Activated naive CD4-positive, alpha-beta T cell treated with anti-CD3 and anti-CD28 coated beads for 36 hours (primary cell): Measurements from ENCODE around the gene CFTR. TPM values are rescaled to one million over a fixed set of nuclear protein-coding genes. Genes with fewer than 3 reads are reported as not detected.
"Not testable (repeated sequence)": the region's sequence is repeated elsewhere in the genome, so short reads cannot be mapped to it uniquely, and the experiment has no call there.

ENCODE experiments used
- CTCF ChIA-PET: fragments of 350-600 bp; sonication (Branson Sonifier 250); formaldehyde crosslinking; loops from one replicate; lab custom pipeline; 2021; ENCODE audit warnings: antibody characterized with exemption; lab: Charles Lee
- DNase-seq: peaks from one replicate; pipeline ENCODE4 v3.0.0-alpha.2; 2020
- H3K27ac Mint-ChIP-seq: one replicate; pipeline ENCODE4 v1.8.0; 2021; ENCODE audit warnings: mild to moderate bottlenecking, mixed read lengths
- H3K27me3 Mint-ChIP-seq: one replicate; pipeline ENCODE4 v1.8.0; 2021; ENCODE audit warnings: low read depth, mixed read lengths
- H3K36me3 Mint-ChIP-seq: one replicate; pipeline ENCODE4 v1.8.0; 2021; ENCODE audit warnings: low read depth, mixed read lengths
- H3K4me1 Mint-ChIP-seq: one replicate; pipeline ENCODE4 v1.8.0; 2021; ENCODE audit warnings: low read depth, mixed read lengths
- H3K4me3 Mint-ChIP-seq: one replicate; pipeline ENCODE4 v1.8.0; 2021; ENCODE audit warnings: mild to moderate bottlenecking, moderate library complexity, mixed read lengths
- H3K9me3 Mint-ChIP-seq: one replicate; pipeline ENCODE4 v1.8.0; 2021; ENCODE audit warnings: mixed read lengths
- intact Hi-C: fragments of 100-400 bp; cut with micrococcal nuclease; formaldehyde crosslinking; loops from one replicate; pipeline ENCODE4 v1.15.1; 2023
- total RNA-seq, 2 experiments: library from RNA; stranded (reverse); gene quantifications; one replicate each; pipeline ENCODE4 v1.2.3, GENCODE V29; 2021

CFTR gene
- not detected for total RNA-seq

DNA sequence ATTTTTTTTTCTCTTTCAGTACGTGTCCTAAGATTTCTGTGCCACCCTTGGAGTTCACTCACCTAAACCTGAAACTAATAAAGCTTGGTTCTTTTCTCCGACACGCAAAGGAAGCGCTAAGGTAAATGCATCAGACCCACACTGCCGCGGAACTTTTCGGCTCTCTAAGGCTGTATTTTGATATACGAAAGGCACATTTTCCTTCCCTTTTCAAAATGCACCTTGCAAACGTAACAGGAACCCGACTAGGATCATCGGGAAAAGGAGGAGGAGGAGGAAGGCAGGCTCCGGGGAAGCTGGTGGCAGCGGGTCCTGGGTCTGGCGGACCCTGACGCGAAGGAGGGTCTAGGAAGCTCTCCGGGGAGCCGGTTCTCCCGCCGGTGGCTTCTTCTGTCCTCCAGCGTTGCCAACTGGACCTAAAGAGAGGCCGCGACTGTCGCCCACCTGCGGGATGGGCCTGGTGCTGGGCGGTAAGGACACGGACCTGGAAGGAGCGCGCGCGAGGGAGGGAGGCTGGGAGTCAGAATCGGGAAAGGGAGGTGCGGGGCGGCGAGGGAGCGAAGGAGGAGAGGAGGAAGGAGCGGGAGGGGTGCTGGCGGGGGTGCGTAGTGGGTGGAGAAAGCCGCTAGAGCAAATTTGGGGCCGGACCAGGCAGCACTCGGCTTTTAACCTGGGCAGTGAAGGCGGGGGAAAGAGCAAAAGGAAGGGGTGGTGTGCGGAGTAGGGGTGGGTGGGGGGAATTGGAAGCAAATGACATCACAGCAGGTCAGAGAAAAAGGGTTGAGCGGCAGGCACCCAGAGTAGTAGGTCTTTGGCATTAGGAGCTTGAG lies at the start of gene CFTR:
Gene CFTR (plus strand): TSS at position 801 of the 830 bp plus-strand sequence. CDS start 70 bp downstream, outside the sequence.
- no peak within 1 kb of the TSS for H3K4me3 Mint-ChIP-seq
- CTCF ChIA-PET: no interaction called here
- intact Hi-C loops: no loop called here
- DNase-seq: no peak
- no peaks in the 10 kb centered on the region for H3K9me3 Mint-ChIP-seq
- H3K36me3 Mint-ChIP-seq: no peaks in the 10 kb centered on the region
- H3K4me1 Mint-ChIP-seq: peaks cover 2% of the 10 kb centered on the region
- peaks cover 36% of the 10 kb centered on the region for H3K27me3 Mint-ChIP-seq
- no peak within 1 kb of the TSS for H3K27ac Mint-ChIP-seq

DNA sequence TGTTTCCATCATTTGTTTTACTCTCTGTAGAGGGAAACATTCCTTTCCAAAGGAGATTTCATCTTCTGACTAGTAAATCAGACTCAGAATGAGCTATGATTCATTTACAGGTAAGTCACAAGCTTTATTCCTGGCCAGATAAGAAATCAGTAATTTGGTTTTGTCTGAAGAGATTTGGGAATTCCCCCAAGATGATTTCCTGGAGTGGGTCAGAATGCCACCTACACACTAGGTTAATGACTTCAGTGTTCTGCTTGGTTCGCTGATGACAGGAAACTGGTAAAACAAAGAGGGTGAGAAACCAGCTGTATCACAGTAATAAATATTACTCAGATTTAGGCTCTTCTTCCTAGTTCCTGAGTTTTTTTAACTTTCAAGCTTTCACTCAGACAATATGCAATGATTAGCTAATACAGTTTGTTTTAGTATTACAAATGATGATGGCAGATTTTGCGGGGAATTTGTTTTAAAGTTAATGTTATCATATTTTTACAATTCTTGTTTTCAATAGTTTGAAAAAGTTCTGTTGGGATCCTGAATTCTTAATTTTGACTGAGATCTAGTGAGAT lies 44.3 kb upstream of the CFTR start:
- H3K4me3 Mint-ChIP-seq: no peak overlapping the region
- CTCF ChIA-PET: no interaction called here
- H3K4me1 Mint-ChIP-seq: peaks cover 5% of the 10 kb centered on the region
- H3K36me3 Mint-ChIP-seq: no peaks in the 10 kb centered on the region
- peak; percentile 8 for DNase-seq
- peaks cover 2% of the 10 kb centered on the region for H3K27me3 Mint-ChIP-seq
- no peaks in the 10 kb centered on the region for H3K9me3 Mint-ChIP-seq
- no peak overlapping the region for H3K27ac Mint-ChIP-seq
- intact Hi-C loops: no loop called here

DNA sequence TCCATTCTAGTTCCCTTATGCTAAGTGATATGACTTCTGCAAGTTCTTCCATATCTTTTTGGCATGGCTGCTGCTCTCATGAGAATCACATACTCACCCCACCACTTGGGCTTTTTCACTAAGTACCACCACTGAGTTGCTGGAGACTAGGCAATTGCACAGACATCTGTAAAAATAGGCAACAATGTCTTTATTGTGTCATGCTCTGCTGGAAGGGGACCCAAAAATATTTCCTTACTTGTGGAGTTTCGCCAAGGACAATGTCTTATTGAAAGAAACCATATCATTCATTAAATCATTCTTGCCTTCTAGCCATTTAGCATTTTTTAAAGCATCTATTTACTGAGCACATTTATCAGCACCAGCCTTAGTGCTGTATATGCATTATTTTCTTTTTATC lies 35.2 kb upstream of the CFTR start:
- no peaks in the 10 kb centered on the region for H3K27me3 Mint-ChIP-seq
- no peak for DNase-seq
- H3K27ac Mint-ChIP-seq: no peak overlapping the region
- H3K4me3 Mint-ChIP-seq: no peak overlapping the region
- H3K4me1 Mint-ChIP-seq: no peaks in the 10 kb centered on the region
- intact Hi-C loops: no loop called here
- H3K36me3 Mint-ChIP-seq: no peaks in the 10 kb centered on the region
- CTCF ChIA-PET: no interaction called here
- peaks cover 5% of the 10 kb centered on the region for H3K9me3 Mint-ChIP-seq

DNA sequence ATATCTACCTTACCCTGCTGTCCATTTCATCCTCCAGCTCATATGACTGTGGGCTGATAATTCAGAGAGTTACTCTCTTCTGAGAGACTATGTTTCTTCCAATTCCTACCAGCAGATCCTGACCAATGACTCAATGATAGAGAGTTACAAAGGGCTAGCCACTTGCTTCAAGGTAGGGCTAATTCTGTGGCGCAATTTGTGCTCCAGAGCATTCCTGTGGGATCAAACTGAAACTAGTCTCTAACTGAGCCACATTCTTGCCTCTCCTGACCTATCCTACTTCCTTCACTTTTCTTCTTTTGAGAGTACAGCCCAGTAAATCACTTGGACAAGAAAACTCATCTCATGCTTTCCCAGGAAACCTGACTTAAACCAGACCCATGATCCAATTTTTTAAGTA lies 34.6 kb upstream of the CFTR start:
- H3K9me3 Mint-ChIP-seq: peaks cover 8% of the 10 kb centered on the region
- H3K4me1 Mint-ChIP-seq: no peaks in the 10 kb centered on the region
- intact Hi-C loops: no loop called here
- CTCF ChIA-PET: no interaction called here
- no peaks in the 10 kb centered on the region for H3K36me3 Mint-ChIP-seq
- H3K4me3 Mint-ChIP-seq: no peak overlapping the region
- no peaks in the 10 kb centered on the region for H3K27me3 Mint-ChIP-seq
- no peak overlapping the region for H3K27ac Mint-ChIP-seq
- no peak for DNase-seq

DNA sequence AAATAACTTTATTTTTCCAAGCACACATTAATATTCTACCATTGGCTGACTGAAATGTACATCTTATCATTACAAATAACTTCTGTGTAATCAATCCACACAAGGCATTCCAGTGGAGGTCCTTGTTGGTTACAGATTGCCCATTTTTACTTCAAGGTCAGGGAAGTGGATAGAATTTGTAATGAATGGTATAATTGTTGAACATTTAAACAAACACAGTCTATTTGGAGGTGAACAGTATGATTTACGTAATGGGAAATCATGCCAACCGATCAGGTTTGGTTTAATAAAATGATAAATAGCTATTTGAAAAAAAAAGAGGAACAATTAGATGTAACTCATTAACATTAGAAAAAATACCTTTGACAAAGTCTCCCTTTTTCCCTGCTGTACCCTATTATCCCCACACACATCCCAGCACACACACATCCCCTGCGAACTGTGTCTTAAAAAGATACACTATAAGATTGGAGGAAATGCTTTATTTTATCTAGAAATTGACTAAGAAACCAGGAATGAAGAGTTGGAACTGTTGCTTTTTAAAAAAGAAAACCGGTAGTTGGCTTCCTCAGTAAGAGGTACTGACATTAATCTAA lies 33.5 kb upstream of the CFTR start:
- H3K27ac Mint-ChIP-seq: no peak overlapping the region
- no peak for DNase-seq
- H3K27me3 Mint-ChIP-seq: no peaks in the 10 kb centered on the region
- CTCF ChIA-PET: no interaction called here
- H3K4me1 Mint-ChIP-seq: no peaks in the 10 kb centered on the region
- intact Hi-C loops: no loop called here
- H3K36me3 Mint-ChIP-seq: no peaks in the 10 kb centered on the region
- H3K4me3 Mint-ChIP-seq: no peak overlapping the region
- H3K9me3 Mint-ChIP-seq: peaks cover 6% of the 10 kb centered on the region

DNA sequence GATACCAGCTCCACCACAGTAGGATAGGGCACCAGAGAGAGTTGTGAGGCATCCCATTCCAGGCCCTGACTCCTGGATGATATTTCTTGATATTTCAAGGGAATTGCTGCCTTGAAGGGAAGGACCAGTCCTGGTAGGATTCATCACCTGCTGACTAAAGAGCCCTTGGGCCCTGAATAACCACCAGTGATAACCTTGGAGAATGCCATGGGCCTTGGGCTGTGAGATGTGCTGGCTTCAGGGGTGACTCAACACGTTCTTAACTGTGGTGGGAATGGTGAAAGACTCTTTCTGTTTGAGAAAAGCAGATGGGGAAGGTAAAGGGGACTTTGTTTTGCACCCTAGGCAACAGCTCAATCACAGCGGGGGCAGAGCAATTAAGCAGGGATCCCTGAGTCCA lies 31.2 kb upstream of the CFTR start:
- CTCF ChIA-PET: no interaction called here
- intact Hi-C loops: no loop called here
- peaks cover 2% of the 10 kb centered on the region for H3K27me3 Mint-ChIP-seq
- no peaks in the 10 kb centered on the region for H3K4me1 Mint-ChIP-seq
- H3K4me3 Mint-ChIP-seq: no peak overlapping the region
- H3K36me3 Mint-ChIP-seq: no peaks in the 10 kb centered on the region
- H3K27ac Mint-ChIP-seq: no peak overlapping the region
- H3K9me3 Mint-ChIP-seq: peaks cover 6% of the 10 kb centered on the region
- DNase-seq: no peak

DNA sequence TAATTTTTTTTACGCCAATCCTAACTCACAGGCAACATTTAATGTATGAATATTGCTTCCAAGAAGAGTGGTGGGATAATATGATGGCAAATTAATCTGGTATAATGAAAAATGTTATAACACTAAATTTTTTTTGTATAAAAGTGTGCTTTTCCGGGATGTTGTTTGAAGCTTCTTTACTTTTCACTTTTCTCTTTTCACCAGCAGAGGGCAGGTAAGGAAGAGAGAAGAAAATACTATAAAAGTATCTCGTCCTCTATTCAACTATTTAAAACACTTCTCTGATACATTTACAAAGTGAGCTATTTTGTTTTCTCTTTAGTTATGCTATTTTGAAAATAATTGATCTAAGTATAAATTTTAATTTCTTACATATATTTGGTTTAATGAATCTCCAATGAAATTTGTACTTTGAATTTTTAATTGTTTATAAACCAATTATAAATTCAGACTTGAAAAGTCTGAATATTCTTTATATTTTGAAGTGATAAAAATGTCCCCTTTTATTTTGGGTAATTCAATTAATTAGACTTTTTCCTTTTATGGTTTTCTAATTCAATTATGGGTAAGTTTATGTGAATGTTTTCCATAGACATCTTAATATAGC lies 20.7 kb upstream of the CFTR start:
- CTCF ChIA-PET: interaction anchor here (0.6 to 1.6 kb wide), 7 partner anchors 17 to 695 kb away, joined by 3 to 5 read pairs (median 3); no protein-coding TSS in a partner anchor
- DNase-seq: no peak
- H3K27ac Mint-ChIP-seq: no peak overlapping the region
- no peaks in the 10 kb centered on the region for H3K27me3 Mint-ChIP-seq
- peaks cover 3% of the 10 kb centered on the region for H3K9me3 Mint-ChIP-seq
- H3K4me1 Mint-ChIP-seq: no peaks in the 10 kb centered on the region
- H3K36me3 Mint-ChIP-seq: no peaks in the 10 kb centered on the region
- H3K4me3 Mint-ChIP-seq: no peak overlapping the region
- intact Hi-C loops: loop anchor here (1.0 kb wide), 2 partner anchors 256 to 694 kb away; no protein-coding TSS in a partner anchor

DNA sequence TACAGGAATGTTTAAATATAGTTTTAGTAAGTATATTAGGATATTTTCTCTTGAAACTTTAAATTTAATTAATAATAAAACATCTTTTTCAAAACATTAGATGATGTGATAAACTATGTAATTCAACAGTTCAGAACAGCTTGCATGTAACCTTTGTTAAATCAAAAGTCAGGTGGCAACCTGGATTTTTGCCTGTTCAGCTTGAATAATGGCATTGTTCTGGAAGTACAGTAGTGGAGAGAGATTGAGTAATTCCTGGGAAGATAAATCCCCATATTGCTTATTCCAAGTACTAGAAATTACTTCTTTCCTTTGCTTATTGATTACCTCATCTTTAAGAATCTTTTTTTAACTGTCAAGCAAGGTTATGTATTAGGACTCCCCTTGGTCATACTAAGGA lies 20.1 kb upstream of the CFTR start:
- CTCF ChIA-PET: interaction anchor here (0.7 to 1.6 kb wide), 3 partner anchors 16 to 694 kb away, joined by 3 to 4 read pairs (median 3); no protein-coding TSS in a partner anchor
- H3K36me3 Mint-ChIP-seq: no peaks in the 10 kb centered on the region
- peaks cover 3% of the 10 kb centered on the region for H3K9me3 Mint-ChIP-seq
- H3K27ac Mint-ChIP-seq: no peak overlapping the region
- intact Hi-C loops: loop anchor here (1.0 kb wide), 2 partner anchors 256 to 694 kb away; no protein-coding TSS in a partner anchor
- H3K4me1 Mint-ChIP-seq: no peaks in the 10 kb centered on the region
- no peak overlapping the region for H3K4me3 Mint-ChIP-seq
- H3K27me3 Mint-ChIP-seq: no peaks in the 10 kb centered on the region
- DNase-seq: no peak

DNA sequence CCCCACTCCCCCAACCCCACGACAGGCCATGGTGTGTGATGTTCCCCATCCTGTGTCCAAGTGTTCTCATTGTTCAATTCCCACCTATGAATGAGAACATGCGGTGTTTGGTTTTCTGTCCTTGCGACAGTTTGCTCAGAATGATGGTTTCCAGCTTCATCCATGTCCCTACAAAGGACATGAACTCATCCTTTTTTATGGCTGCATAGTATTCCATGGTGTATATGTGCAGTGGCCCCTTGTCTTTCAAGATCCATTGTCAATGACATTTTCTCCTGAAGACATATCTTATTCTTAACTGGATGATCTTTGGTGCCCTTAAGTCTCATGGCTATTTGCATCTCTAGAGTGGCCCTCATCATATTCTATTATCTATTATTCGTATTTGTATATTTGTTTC lies 19.0 kb upstream of the CFTR start:
- H3K27me3 Mint-ChIP-seq, H3K9me3 Mint-ChIP-seq, H3K36me3 Mint-ChIP-seq, H3K27ac Mint-ChIP-seq, H3K4me3 Mint-ChIP-seq, H3K4me1 Mint-ChIP-seq, intact Hi-C loops, DNase-seq: not testable (repeated sequence)
- CTCF ChIA-PET: interaction anchor here (0.6 kb wide), 1 partner anchor 181 kb away, joined by 3 read pairs; no protein-coding TSS in a partner anchor

DNA sequence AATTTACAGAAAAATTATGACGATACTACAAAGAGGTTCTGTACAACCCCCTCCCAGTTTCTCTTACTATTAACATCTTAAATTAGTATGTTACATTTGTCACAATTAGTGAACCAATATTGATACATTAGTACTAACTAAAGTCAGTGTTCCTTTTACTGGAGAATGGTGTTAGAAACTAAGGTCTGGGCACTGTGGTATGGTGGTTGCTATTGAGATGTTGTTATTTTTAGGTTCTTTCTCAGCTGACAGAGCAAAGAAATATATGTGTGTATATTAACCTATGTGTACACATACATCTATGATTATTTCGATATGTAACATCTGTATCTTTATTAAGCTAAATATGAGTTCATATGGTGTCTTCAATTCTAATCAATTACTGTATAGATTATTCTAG lies 11.7 kb upstream of the CFTR start:
- Mint-ChIP-seq H3K27ac (no peak overlapping the region), H3K9me3 (no peaks in the 10 kb centered on the region), H3K4me1 (no peaks in the 10 kb centered on the region), H3K27me3 (no peaks in the 10 kb centered on the region), H3K4me3 (no peak overlapping the region), H3K36me3 (no peaks in the 10 kb centered on the region)
- CTCF ChIA-PET: no interaction called here
- no peak for DNase-seq
- intact Hi-C loops: no loop called here

DNA sequence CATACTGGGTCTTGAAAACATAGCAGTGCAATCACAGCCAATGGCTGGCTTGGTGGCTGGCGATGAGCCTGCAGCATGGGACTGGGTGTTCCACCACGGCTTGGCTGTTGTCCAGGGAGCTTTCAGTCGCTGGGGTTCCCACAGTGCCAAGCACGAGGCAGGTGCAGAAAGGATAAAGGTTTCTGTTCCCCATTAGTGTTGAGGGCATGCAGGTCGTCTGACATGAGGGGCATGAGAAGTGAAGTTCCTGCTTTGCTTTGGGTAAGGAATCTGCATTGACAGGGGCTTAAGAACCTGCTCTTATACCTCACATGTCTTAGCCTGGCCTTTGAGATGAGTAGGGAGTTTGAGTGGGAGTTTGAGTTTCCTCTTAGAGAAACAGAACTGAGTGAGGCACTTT lies 9.0 kb upstream of the CFTR start:
- no peaks in the 10 kb centered on the region for H3K4me1 Mint-ChIP-seq
- no peaks in the 10 kb centered on the region for H3K36me3 Mint-ChIP-seq
- no peaks in the 10 kb centered on the region for H3K27me3 Mint-ChIP-seq
- no peak for DNase-seq
- no peak overlapping the region for H3K27ac Mint-ChIP-seq
- H3K4me3 Mint-ChIP-seq: no peak overlapping the region
- CTCF ChIA-PET: no interaction called here
- intact Hi-C loops: no loop called here
- H3K9me3 Mint-ChIP-seq: no peaks in the 10 kb centered on the region

DNA sequence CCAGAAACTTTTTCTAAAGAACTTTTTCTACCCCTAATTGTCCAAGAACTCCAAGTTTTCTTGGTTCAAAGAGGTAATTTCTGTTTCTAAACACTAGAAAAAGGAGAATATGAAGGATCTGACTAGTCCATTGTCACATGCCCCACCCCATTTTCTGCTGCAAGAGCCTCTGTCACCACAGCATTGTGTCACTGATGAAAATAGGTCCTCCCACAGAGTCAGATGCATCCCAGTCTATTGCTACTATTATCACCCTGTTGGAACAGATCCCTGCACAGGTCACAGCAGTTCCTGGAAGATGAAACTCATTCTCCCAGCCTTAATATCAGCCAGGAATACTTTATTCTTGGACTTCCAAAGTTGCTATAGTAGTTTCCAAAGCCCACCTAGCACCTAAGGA lies 7.5 kb upstream of the CFTR start:
- intact Hi-C loops: no loop called here
- Mint-ChIP-seq H3K36me3 (no peaks in the 10 kb centered on the region), H3K27me3 (peaks cover 4% of the 10 kb centered on the region), H3K9me3 (no peaks in the 10 kb centered on the region), H3K27ac (no peak overlapping the region), H3K4me3 (no peak overlapping the region), H3K4me1 (no peaks in the 10 kb centered on the region)
- CTCF ChIA-PET: no interaction called here
- DNase-seq: no peak
